ENCODE results near the gene CBLN1. TPM values are rescaled to one million over a fixed set of nuclear protein-coding genes. Genes with fewer than 3 reads are reported as not detected.

CBLN1 gene
- total and polyA plus RNA-seq, 2 experiments from 2014 or later, result 0.42 to 1.2 TPM

DNA sequence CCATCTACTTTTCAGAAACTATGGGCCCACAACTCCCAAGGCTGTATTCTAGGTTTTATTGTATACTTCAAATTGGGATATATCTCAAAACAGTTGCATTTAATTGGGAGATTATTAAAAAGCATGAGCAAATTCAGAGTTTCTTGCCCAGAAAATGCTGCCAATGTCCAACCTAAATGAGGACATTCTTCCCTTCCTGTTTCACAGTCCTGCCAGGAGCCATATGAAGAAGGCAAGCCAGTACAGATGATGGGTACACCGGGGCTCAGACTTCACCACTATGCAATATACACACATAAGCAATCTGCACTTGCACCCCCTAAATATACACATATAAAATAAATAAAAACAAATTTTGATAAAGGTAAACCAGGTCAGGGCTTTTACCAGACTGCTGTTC lies 34.0 kb upstream of the CBLN1 start:
- DNase-seq (ENCODE audit: low read depth in 1 of 2, low spot score in 1 of 2), result no peak
- Histone ChIP-seq H3K4me3 (no peak overlapping the region), H3K9me3 (ENCODE audit: low read depth) (no peaks in the 10 kb centered on the region), H3K27ac (no peak overlapping the region), H3K4me1 (ENCODE audit: low read depth) (no peaks in the 10 kb centered on the region), H3K27me3 (peaks cover 13% of the 10 kb centered on the region), H3K36me3 (no peaks in the 10 kb centered on the region)
- TF ChIP-seq, protein P1, sequence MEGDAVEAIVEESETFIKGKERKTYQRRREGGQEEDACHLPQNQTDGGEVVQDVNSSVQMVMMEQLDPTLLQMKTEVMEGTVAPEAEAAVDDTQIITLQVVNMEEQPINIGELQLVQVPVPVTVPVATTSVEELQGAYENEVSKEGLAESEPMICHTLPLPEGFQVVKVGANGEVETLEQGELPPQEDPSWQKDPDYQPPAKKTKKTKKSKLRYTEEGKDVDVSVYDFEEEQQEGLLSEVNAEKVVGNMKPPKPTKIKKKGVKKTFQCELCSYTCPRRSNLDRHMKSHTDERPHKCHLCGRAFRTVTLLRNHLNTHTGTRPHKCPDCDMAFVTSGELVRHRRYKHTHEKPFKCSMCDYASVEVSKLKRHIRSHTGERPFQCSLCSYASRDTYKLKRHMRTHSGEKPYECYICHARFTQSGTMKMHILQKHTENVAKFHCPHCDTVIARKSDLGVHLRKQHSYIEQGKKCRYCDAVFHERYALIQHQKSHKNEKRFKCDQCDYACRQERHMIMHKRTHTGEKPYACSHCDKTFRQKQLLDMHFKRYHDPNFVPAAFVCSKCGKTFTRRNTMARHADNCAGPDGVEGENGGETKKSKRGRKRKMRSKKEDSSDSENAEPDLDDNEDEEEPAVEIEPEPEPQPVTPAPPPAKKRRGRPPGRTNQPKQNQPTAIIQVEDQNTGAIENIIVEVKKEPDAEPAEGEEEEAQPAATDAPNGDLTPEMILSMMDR (IDR thresholded peaks at IDR 0.05; ENCODE audit: low read depth, low read length), result no peak

DNA sequence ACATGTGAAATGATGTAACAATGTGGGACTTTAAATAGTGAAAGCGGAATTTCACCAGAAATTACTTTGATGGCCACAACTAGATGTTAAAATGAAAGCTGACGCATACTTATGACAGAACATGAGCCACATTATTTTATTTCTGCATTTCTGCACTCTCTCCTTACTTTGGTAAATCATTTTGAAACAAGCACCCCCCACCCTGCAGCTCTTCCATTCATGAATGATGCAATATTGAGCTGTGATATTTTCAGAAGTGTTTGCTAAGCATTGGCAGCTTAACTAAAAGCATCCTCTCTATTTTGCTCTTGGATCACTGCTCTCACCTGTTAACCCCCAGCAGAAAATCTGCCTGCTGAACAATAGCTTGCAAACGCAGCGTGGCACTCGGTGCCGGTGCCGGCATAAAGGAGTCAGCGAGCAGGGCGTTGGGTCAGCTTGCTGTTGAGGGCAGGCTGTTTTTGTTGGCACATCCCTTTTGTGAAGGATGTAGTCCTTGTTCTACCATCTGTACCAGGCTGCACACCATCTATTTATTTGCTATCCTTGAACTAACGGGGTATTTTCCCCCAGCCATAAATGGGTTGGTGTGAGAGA lies 30.8 kb upstream of the CBLN1 start:
- H3K27me3 ChIP-seq, result peaks cover 13% of the 10 kb centered on the region
- no peaks in the 10 kb centered on the region for H3K36me3 ChIP-seq
- TF ChIP-seq, protein P1 (IDR thresholded peaks at IDR 0.05; ENCODE audit: low read depth, low read length), result no peak

DNA sequence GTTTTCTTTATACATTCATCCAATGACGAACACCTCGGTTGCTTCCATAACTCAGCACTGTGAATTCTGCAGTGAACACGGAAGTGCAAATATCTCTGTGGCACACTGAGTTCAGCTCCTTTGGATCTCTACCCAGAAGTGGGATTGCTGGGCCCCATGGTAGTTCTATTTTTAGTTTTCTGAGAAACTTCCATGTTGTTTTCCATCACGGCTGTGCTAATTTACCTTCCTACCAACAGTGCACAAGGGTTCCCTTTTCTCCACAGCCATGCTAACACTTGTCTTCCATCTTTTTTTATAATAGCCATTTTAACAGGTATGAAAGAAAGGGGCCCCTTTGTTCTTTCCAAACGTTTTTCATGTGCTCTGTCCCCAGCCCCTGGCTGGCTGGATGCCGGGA lies 30.2 kb upstream of the CBLN1 start:
- no peaks in the 10 kb centered on the region for H3K4me1 ChIP-seq (ENCODE audit: low read depth)
- H3K9me3 ChIP-seq (ENCODE audit: low read depth), result no peaks in the 10 kb centered on the region
- no peak overlapping the region for H3K27ac ChIP-seq
- no peak for DNase-seq (ENCODE audit: low read depth in 1 of 2, low spot score in 1 of 2)
- TF ChIP-seq, protein P1 (IDR thresholded peaks at IDR 0.05; ENCODE audit: low read depth, low read length), result no peak
- H3K27me3 ChIP-seq, result peaks cover 13% of the 10 kb centered on the region
- no peak overlapping the region for H3K4me3 ChIP-seq
- H3K36me3 ChIP-seq, result no peaks in the 10 kb centered on the region

More for the DNA sequence above, 30.8 kb upstream of the CBLN1 start:
- no peak for DNase-seq (ENCODE audit: low read depth in 1 of 2, low spot score in 1 of 2)
- no peak overlapping the region for H3K4me3 ChIP-seq
- no peaks in the 10 kb centered on the region for H3K4me1 ChIP-seq (ENCODE audit: low read depth)
- no peak overlapping the region for H3K27ac ChIP-seq
- H3K9me3 ChIP-seq (ENCODE audit: low read depth), result no peaks in the 10 kb centered on the region

DNA sequence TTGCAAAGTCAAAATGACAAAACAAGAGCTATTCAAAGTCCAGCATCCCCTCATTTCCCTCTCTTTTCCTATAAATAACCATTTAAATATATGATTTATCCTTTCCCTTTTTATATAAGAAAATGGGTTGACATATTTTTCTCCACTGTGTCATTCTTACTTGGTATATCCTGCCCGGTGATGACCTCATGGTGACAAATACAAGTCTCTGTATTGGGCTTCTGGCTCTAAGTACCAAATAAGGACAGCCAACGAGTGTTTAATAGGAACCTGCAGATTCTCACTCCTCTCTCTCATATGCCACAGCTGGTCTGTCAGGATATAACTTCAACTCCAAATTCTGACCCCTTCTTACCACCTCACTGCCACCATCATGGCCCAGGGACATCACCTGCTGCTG lies 25.5 kb upstream of the CBLN1 start:
- Histone ChIP-seq H3K27ac (no peak overlapping the region), H3K9me3 (ENCODE audit: low read depth) (no peaks in the 10 kb centered on the region), H3K4me1 (ENCODE audit: low read depth) (no peaks in the 10 kb centered on the region), H3K27me3 (no peaks in the 10 kb centered on the region), H3K36me3 (no peaks in the 10 kb centered on the region), H3K4me3 (no peak overlapping the region)
- TF ChIP-seq, protein P1 (IDR thresholded peaks at IDR 0.05; ENCODE audit: low read depth, low read length), result no peak
- no peak for DNase-seq (ENCODE audit: low read depth in 1 of 2, low spot score in 1 of 2)

DNA sequence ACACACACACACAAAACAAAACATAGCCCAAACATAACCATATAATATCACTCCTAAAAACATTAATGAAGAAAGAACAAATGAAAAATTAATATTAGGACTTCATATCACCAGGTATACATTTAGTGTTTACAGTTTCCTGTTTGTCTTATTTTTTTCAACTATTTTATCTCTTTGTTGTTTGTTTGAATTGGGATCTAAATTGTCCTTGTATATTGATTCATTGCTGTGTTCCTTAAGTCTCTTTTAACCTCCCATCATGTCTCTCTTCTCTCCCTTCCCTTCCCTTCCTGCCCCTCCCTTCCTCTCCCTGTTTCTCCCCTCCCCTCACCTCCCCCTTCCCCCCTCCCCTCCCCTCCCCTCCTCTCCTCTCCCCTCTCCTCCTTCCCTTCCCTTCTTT lies 23.8 kb upstream of the CBLN1 start:
- H3K4me3 ChIP-seq, result no peak overlapping the region
- H3K36me3 ChIP-seq, result no peaks in the 10 kb centered on the region
- H3K27me3 ChIP-seq, result no peaks in the 10 kb centered on the region
- TF ChIP-seq, protein P1 (IDR thresholded peaks at IDR 0.05; ENCODE audit: low read depth, low read length), result no peak
- no peaks in the 10 kb centered on the region for H3K4me1 ChIP-seq (ENCODE audit: low read depth)
- no peak for DNase-seq (ENCODE audit: low read depth in 1 of 2, low spot score in 1 of 2)
- no peaks in the 10 kb centered on the region for H3K9me3 ChIP-seq (ENCODE audit: low read depth)
- no peak overlapping the region for H3K27ac ChIP-seq
